Measurements from ENCODE around the gene GAS2. TPM values are rescaled to one million over a fixed set of nuclear protein-coding genes. Genes with fewer than 3 reads are reported as not detected.

The GAS2 gene
- total and polyA plus RNA-seq, 2 of the 4 experiments (the other 2 are of a cell fraction), result 0.51 to 0.90 TPM

DNA sequence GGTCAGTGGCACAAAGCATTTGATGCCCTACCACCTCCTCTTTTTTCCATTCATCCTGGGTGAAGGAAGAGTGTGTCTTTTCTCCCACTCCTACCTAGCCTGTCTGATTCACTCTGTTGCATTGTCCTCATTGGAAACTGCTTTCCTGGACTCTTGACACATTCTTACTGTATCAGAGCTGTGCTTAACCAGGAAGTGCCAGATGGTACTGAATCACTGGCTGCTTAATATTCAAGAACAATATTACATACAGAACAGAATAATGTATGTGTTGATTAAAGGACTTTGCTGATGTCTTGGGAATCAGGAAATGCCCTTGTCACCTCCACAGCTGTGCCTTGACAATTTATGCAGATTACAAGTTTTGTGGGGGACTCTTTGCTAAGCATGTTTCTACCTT, 118.8 kb downstream of the GAS2 start:
- Histone ChIP-seq H3K4me3 (ENCODE audit: insufficient read depth, low read depth, low read length) (no peak overlapping the region), H3K4me1 (ENCODE audit: control insufficient read depth, insufficient read depth, low read length) (no peaks in the 10 kb centered on the region), H3K4ac (ENCODE audit: low read depth, low read length) (no peak overlapping the region), H3K9me1 (ENCODE audit: insufficient read depth, low read length) (no peaks in the 10 kb centered on the region), H3K36me3 (ENCODE audit: control insufficient read depth, insufficient read depth, low read length) (no peaks in the 10 kb centered on the region), H2AK9ac (replicated peaks; ENCODE audit: low read depth, low read length, poor library complexity) (no peak overlapping the region), H3K56ac (ENCODE audit: extremely low read depth, insufficient read depth, low read length) (no peak overlapping the region), H2BK15ac (ENCODE audit: low read depth, low read length) (no peak overlapping the region), H3K27ac (ENCODE audit: insufficient read depth, low read length) (no peak overlapping the region), H4K8ac (ENCODE audit: low read depth in 2 of 2, low read length in 2 of 2) (no peak overlapping the region), H4K5ac (ENCODE audit: low read depth, low read length) (no peak overlapping the region), H3K9ac (ENCODE audit: low read depth, low read length) (no peak overlapping the region), H4K20me1 (ENCODE audit: insufficient read depth, low read length) (no peaks in the 10 kb centered on the region), H2BK5ac (ENCODE audit: low read depth, low read length, poor library complexity, severe bottlenecking) (no peak overlapping the region), H2BK20ac (ENCODE audit: low read depth, low read length) (no peak overlapping the region), H2AFZ (replicated peaks; ENCODE audit: low read length, poor library complexity) (no peak overlapping the region), H3K4me2 (ENCODE audit: low read depth, low read length) (no peak overlapping the region), H3K9me3 (ENCODE audit: control insufficient read depth, insufficient read depth, low read length) (no peaks in the 10 kb centered on the region), H3K18ac (ENCODE audit: low read depth, low read length) (no peak overlapping the region), H3K27me3 (ENCODE audit: control insufficient read depth, insufficient read depth, low read length) (no peaks in the 10 kb centered on the region), H3K79me1 (ENCODE audit: low read depth in 1 of 2, low read length in 2 of 2) (no peaks in the 10 kb centered on the region), H3K23ac (ENCODE audit: low read depth, low read length) (no peak overlapping the region), H4K91ac (ENCODE audit: insufficient read depth, low read depth, low read length) (no peak overlapping the region), H3K14ac (replicated peaks; ENCODE audit: low read depth, low read length) (no peak overlapping the region), H2AK5ac (ENCODE audit: low read depth, low read length) (no peak overlapping the region), H2BK120ac (ENCODE audit: low read depth, low read length) (no peak overlapping the region)
- dilution Hi-C loops (cut with HindIII; ENCODE audit: low sequenced_read_pairs, unreplicated experiment) (no loop called here), intact Hi-C loops (cut with micrococcal nuclease) (no loop called here), in situ Hi-C loops (cut with MboI; ENCODE audit: low sequenced_read_pairs) (loop anchor here (10.0 kb wide), 1 partner anchor 450 kb away; the partner anchor contains the start of gene SLC17A6)
- ATAC-seq (ENCODE audit: low read depth), result no peak
- ChIA-PET POLR2A (ENCODE audit: unreplicated experiment) (no interaction called here), CTCF (no interaction called here)
- no TSS peak for BruUV-seq (replicated peaks)
- TF ChIP-seq SMC3 (IDR thresholded peaks at IDR 0.05; ENCODE audit: low read depth, low read length), result no peak
- TF ChIP-seq NFE2L2 (IDR thresholded peaks at IDR 0.05; ENCODE audit: low read depth, low read length), result no peak
- no peak for TF ChIP-seq FOS (IDR thresholded peaks at IDR 0.05; ENCODE audit: low read depth, low read length)
- no peak for TF ChIP-seq POLR2A (IDR thresholded peaks at IDR 0.05; ENCODE audit: low read depth, low read length)
- TF ChIP-seq BHLHE40 (IDR thresholded peaks at IDR 0.05; ENCODE audit: low read depth, low read length), result no peak
- DNase-seq, result peak; percentile 57

Data from IMR-90 (cell line).